GM19023 (cell line): ENCODE measurements around the gene SOX18.

Source experiments
- ATAC-seq: cut with Tn5 transposase; IDR thresholded peaks from one replicate; pipeline ENCODE4 v1.9.1; 2021; ENCODE audit warnings: mild to moderate bottlenecking, moderate library complexity; ENCODE audit not compliant: unreplicated experiment

Gene SOX18

GRCh38 chr20:64080813-64081623 is 31.6 kb upstream of the SOX18 start:
- ATAC-seq = no peak

GRCh38 chr20:64080013-64080812 is 30.8 kb upstream of the SOX18 start, which contains the start of gene OPRL1:
OPRL1 (plus strand) TSS chr20:64080082; CDS start chr20:64092721, 12,639 bp downstream.
- no peak for ATAC-seq

DNA sequence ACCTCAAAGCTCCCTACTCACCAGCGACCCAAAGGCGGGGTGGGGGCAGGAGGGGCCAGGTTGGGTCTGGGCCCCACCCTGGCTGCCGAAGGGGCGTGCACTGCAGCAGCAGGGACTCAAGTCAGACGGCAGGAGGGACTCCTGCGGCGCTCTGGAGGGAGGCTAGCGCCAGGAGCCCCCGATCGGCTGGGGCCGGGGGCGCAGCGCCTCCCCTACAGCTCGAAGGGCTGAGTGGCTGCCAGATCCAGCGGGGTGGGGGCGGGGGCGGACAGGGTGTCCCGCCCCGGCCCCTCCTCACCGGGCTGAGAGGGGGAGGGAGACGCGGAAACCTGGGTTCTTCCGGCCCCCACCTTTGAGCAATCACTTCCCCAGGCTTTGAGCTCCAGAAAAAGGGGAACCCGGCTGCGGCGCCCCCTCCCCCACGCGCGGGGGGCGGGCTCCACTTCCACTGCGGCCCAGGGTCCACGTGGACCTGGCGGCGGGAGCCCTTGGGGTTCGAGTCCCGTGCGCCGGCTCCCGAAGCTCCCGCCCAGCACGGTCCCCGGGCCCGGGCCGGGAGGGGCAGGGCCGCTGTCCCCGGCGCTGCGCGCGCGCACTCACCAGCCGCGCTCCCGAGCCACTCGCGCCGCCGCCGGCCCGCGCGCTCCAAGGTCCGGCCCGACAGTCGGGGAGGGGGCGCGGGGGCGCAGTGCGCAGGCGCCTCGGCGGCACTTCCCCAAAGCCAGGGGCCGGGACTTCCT is 30.0 kb upstream of the SOX18 start, which contains the start of gene RGS19:
Gene RGS19, minus strand, starts transcription at position 246 of the 740 bp plus-strand sequence. CDS start 2,632 bp downstream, outside the sequence.
- peak; percentile 46 for ATAC-seq

DNA sequence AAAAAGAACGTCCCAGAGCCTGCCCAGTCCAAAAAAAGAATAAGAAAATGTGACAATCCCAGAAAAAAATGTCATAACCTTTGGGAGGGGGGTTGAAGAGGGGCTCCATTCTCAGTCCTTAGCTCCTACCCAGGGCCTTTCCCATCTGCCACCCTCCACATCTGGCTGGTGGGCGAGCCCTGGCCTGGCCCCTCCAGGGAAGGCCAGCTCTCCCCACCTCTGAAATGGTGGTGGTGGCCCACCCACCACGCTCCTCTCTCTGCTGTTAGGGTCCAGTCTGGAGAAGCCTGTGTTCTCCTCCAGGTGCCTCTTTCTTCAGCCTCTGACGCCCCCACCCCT is 29.5 kb upstream of the SOX18 start:
- no peak for ATAC-seq

DNA sequence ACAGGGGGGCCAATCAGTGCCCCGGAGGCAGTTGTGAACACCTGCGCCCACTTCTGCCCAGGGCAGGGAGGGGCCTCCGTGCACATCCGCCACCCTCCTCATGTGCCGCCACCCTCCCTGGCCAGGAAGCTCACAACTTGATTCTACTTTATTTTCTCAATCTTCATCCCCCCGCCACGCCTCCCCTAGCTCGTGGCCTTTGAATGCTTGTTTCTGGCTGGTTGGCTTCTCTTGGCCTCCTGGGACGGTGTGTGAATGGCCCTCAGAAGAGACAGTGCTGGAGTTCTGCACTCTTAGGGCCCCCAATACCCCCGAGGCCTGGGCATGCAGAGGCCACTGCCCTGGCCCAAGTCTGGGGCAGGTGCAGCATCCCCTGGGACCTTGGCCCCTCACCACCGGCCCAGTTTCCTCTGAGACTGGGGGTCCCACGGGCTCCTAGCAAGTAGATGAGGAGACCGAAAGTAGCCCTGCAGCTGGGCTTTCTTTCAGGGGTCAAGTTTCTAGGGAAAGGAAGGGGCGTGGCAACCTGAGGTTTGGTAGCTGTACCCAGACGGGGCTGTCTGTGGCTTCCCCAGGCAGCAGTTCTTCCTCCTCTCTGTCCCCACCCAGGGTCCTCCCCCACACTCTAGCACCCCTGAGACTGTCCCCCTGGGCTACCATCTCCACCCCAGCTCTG is 28.6 kb upstream of the SOX18 start:
- ATAC-seq = no peak

DNA sequence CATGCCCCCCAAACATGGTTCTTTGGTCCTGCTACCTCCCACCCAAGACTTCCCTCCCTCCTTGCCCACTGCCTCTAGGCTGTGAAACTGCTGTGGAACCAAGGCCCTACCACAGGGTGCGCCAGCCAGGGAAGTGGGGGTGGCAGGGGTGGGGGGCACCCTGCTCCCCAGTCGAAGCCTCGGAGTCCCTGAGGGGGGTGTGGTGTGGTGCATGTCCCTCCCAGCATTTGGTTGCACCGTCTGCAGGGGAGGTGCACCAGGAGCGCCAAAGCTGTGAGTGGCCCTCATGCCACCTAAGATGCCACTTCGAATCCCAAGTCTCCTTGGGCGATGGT is 28.1 kb upstream of the SOX18 start:
- no peak for ATAC-seq

DNA sequence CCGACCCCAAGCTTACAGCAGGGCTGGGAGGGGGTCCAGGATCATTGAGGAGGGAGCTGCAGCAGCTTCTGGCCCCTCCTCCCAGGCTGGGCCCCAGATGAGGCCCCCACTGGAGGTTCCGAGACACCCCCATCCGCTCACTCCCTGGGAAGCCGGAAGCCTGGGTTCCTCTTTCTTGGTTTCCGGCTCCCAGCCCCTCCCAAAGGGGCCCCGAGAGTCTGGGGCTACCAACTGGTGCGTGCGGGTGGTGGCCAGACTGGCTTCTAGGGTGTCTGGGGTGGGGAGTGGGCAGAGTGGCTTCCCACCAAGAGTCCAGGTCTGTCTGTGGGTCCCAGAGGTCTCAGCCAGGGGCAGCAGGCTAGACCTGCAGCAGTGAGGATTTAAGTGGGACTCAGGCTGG is 27.7 kb upstream of the SOX18 start:
- no peak for ATAC-seq

- ATAC-seq = no peak
Measured at GRCh38 chr20:64076061-64076997, 26.9 kb upstream of the SOX18 start.

- ATAC-seq = no peak
Measured at GRCh38 chr20:64075556-64075955, 26.1 kb upstream of the SOX18 start.

GRCh38 chr20:64074963-64075362 is 25.5 kb upstream of the SOX18 start:
- no peak for ATAC-seq

DNA sequence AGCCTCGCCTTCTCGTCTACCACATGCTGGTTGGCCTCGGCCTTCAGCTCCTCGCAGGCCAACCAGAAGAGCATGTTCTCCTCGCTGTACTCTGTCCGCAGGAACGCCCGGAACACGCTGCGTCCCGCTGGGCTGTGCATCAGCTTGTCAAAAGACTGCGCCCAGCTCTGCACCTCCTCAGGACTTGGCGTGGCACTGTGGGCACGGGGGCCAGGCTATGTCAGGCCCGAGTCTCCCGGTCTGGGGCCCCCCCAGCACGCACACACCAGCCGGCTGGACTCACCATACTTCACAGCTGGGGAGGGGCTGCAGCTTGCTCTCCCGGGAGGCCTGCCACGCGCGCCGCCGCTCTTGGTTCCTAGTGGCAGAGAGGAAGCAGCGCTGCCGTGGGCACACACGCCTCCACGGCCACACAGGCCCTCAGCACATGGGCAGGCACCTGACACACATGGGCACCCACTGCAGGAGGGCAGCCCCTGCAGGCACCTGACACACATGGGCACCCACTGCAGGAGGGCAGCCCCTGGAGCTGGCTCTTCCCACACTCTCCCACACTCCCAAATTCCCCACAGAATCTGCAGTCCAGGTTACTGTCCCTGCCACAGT is 24.8 kb upstream of the SOX18 start:
- ATAC-seq = no peak

DNA sequence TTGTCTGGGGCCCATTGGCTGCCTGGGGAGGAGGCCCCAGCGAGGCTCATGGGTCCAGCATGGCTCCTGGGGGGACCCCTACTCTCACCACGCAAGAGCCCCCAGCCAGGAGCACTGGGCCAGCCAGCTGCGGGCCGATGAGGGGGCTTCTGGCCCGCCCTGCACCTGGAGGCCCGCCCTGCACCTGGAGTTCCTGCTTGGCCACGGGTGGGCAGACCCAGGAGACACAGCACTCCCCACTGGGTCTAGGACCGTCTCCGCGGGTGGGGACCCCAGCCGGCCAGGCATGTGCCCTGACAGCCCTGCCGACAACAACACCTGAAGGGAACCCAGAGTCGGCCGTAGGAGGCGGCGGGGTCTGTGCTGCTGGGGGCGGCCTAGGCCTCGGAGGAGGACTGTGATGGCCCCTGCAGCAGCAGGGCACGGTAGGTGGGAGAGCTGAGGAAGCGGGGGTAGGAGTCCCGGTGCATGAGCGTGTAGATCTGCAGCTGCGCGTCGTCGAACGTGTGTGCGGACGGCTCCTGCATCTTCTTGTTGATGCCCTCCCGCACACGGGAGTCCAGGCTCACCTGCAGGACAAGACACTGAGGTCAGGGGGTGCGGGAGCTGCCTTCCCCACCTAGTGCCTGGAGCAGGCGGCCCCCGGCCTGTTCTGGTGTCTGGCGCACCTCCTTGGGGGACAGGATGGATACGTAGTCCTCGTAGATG is 24.2 kb upstream of the SOX18 start:
- ATAC-seq = no peak

- ATAC-seq = no peak
Measured at GRCh38 chr20:64072498-64073063, 23.1 kb upstream of the SOX18 start.

GRCh38 chr20:64071341-64072332 is 22.2 kb upstream of the SOX18 start:
- ATAC-seq = no peak

DNA sequence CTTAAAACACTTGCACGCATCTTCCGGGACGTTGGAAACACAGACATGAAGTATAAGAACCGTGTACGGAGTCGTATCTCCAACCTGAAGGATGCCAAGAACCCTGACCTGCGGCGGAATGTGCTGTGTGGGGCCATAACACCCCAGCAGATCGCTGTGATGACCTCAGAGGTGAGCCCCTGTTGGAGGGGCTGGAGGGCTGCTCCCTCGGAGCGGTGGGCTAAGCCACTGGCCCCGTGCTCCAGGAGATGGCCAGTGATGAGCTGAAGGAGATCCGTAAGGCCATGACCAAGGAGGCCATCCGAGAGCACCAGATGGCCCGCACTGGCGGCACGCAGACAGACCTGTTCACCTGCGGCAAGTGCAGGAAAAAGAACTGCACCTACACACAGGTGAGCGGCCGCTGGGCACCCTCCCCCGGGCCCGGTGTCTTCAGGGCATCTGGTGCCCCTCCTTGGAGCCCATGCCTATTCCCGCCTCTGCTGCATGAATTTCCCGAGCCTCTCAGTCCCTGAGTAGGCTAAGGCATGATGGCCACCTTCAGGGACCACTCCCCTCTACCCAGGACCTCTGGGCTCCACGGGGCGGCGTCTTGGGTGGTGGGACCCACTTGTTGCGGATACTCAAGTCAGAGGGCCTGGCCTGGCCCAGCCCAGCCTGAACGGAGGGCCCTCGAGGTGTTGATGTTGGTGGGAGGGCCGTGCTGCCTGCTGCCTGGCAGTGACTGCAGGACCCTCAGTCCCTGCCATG is 21.0 kb upstream of the SOX18 start:
- no peak for ATAC-seq

GRCh38 chr20:64069614-64070243 is 20.3 kb upstream of the SOX18 start:
- ATAC-seq = no peak
